ENCODE results near the gene RNASEH2B.

- TF ChIP-seq POLR2A (IDR thresholded peaks at IDR 0.05) (no peak), CTCF (IDR thresholded peaks at IDR 0.05) (no peak), EP300 (IDR thresholded peaks at IDR 0.05) (no peak)
Measured at GRCh38 chr13:50998326-50998725, 88.7 kb downstream of the RNASEH2B start.

All from ovary (tissue), 3 donors.